Midbrain (tissue), 1 donor: ENCODE results near the gene FAT3.
A peak's percentile ranks its signal among the peaks of the same experiment; 100 is the strongest.

ENCODE experiments used
- DNase-seq: peaks from one replicate; lab custom pipeline; 2025; lab: John Stamatoyannopoulos, UW

FAT3 gene

GRCh38 chr11:92224407-92225124, at the start of gene FAT3:
Gene FAT3, plus strand, starts transcription at chr11:92224818. Its CDS starts 127,295 bp downstream, at chr11:92352113.
- DNase-seq = peak; percentile 62

DNA sequence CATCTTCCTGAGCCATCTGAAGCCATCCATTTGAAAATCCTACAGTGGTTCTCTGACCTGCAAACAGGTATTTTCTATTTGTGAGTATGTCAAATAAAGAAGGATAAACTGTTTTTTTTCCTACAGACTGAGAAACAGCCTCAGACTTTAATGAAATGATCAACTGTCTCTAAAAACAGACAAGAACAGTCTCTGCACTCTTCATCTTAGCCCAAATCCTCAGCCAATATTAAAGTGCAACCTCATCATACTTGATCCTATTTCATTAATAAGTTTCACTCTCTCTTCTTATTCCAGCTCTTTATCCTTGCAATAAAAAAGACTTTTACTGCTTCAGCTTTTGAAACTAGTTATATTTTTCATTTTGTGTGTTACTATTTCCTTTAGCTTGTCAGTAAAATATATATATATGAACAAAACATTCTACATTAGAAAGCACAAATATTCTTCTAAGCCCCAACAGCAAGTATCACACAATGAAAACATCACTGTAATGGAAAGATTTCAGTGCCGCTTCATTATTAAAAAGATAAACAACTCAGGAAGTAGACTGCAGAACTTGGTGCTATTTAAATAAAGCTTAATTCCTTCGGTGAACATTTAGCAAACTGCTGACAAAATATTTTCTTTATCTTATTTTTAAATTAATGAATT, 45.5 kb upstream of the FAT3 start:
- no peak for DNase-seq

DNA sequence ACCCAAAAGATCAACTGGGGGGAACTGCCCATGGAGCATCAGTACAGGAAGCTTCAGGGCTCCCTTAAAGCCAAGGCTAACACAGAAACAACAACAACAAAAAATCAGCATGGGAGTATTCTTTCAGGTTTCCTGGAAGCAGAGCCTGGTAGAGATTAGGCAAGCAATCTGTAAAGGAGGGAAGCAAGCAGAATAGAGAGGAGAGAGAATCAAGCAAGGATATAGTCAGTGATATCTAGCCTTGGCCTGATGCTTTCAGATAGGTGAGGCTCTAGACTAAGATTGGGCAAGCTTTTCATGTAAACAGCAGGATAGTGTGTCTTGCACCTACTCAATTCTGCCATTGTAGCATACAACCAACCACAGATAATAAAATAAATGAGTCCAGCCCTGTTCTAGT, 44.4 kb upstream of the FAT3 start:
- no peak for DNase-seq

- DNase-seq = no peak
Observed at GRCh38 chr11:92180664-92181251, 43.9 kb upstream of the FAT3 start.

DNA sequence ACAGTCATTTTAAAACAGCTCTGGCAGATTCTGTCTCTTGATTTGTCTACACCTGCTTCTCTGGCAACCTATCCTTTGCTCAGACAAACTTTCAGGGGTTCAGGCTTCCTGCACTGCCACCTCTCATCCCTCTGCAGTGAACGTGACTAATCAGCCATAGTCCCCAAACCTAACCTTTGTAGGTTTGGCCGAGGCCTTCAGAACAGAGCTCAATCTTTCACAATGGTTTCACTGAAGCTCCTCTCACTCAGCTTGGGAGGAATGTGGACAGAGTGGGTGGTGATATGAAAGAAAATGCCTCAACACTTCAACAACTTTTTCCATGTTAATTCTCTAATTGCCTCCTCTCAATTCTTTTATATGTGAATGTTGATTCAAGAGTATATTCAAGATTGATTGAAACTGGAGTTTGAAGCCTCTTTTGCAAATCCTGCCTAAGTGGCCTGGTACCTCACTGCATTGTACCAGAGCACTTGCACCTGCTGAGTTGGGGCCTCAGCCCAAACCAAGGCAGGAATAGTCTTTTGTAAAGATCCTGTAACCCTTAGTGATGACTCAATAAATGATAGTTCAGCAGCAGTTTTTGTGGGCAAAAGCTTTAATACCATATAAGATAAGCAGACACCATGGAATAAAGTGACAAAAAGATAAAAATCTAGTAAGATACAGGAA, 33.9 kb upstream of the FAT3 start:
- DNase-seq = no peak

- DNase-seq = no peak
Observed at GRCh38 chr11:92192141-92192540, 32.5 kb upstream of the FAT3 start.

DNA sequence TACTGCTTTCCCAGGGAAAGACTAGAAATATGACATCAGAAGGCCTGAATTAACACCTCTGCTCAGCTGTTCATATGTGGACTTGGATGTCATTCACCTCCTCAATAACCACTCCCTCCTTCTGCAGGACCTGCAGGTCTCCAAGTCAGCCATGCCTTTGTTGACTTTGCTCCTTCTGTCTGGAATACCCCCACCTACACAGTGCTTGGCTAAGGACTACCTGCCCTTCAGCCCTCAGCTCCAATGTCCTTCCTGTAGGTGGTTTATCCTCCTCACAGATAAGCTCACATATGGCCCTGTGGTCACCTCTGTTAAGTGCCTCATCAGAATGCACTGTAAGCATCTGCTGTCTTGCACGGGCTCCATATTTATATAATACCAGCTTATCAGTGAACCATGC, 26.4 kb upstream of the FAT3 start:
- DNase-seq = no peak

GRCh38 chr11:92199991-92200390, 24.6 kb upstream of the FAT3 start:
- DNase-seq = no peak

- DNase-seq = no peak
Observed at GRCh38 chr11:92204731-92205130, 19.9 kb upstream of the FAT3 start.

DNA sequence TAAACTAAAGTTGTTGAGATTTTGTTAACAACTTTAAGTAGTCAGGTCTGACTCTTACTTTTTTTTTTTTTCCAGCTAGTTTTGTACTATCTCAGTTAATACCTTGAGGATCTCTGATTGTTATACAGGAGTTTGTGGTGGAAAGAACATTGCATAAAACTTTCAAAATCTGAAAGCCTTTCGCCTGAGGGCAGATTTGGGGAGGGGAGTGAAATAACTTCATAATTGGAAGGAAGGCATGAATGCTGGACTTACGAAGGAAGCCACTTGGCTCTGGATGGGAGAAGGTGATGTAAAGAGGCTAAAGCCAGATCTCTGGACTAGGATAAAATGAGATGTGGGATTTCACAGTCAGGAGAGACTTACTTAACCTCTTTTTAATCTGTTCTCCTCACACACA, 18.2 kb upstream of the FAT3 start:
- no peak for DNase-seq

DNA sequence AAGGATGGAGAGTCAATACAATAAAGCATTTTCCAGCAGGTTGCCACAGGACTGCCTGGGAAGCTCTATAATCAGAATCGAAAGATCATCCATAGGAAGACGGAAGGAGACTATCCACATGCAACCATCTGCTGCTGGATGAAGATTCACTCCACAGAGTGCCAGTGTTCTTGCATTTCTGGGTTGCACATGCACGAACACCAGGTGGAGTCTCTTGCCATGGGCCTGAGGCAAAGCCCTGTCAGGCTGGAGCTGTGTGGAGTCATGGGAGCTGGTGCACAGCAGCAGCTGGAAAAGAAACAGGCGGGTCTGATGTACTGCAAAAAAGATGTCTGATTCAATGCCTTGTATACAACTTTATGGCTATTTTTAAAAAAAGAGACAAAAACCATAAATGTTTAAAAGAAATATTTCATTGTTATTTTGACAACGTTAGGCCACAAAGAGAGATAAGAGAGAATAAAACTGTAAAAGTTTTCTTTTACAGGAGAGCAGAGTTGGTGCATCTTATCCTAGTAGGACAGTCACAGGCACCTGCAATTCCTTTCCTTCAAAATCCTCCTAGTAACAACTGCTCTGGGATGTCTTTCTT, 12.9 kb upstream of the FAT3 start:
- peak; percentile 21 for DNase-seq

DNA sequence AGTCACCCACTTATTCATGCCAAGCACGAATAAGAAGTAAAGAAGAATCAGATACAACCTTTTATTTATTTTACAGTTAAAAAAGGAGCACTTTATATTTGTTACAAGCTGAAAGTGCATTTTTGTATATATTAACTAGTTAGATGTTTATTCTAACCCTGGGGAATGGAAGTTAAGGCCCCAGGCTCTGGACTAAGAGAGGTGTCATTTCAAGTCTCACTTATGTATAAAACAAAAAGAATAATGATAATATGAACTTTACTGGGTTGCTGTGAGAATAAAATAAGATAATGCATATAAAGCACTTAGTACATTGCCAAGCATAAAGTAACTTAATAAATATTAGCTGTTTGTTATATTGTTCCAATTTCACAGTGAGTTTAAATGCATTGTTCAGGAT, 12.1 kb upstream of the FAT3 start:
- DNase-seq = no peak

GRCh38 chr11:92216789-92217188, 7.8 kb upstream of the FAT3 start:
- no peak for DNase-seq

DNA sequence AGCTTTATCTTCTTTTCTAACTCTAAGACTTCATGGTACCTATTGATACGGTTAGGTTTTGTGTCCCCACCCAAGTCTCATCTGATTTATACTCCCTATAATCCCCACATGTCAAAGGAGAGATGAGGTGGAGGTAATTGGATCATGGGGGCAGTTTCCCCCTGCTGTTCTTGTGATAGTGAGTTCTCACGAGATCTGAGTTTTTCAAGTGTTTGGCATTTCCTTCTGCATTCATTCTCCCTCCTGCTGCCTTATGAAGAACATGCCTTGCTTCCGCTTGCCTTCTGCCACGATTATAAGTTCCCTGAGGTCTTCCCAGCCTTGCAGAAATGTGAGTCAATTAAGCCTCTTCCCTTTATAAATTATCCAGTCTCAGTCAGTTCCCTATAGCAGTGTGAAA, 5.1 kb upstream of the FAT3 start:
- DNase-seq = no peak

DNA sequence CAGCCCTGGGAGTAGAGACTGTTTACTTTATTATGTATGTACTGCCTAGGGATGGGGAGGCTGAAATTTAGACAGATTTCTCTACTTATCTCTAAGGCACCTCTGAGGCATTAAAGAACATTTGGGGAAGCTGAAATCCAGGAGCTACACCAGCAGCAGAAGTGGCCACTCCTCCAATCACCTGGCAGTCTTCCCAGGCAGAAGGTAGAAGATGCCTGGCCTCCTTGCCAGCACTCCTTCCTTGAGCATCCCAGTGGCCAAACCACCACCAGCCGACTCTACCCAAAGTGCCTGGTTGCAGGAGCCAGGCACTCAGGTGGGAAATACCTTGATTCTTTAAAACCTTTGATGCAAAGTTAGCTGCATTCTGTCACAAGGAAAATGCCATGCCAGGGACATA, 1.9 kb upstream of the FAT3 start:
- no peak for DNase-seq

DNA sequence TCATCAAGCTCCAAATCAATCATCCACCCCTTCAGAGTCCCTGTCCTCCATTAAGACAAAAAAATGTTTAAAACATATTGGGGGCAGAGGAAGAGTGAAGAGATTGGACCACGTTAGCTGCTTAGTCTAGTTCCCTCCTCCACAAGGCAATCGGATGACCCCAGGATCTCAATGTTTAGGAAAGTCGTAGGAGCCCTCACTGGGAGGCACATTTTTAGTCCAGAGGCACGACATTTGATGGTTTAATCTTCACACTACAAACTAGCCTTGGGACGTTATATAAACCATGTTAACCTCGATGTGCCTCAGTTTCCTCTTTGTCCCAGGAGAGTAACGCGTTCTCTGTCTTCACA, 588 bp upstream of the FAT3 start:
- DNase-seq = no peak

GRCh38 chr11:92225125-92225567, 528 bp downstream of the FAT3 start:
- no peak for DNase-seq

- peak; percentile 17 for DNase-seq
Observed at GRCh38 chr11:92225568-92226330, 1.1 kb downstream of the FAT3 start.

DNA sequence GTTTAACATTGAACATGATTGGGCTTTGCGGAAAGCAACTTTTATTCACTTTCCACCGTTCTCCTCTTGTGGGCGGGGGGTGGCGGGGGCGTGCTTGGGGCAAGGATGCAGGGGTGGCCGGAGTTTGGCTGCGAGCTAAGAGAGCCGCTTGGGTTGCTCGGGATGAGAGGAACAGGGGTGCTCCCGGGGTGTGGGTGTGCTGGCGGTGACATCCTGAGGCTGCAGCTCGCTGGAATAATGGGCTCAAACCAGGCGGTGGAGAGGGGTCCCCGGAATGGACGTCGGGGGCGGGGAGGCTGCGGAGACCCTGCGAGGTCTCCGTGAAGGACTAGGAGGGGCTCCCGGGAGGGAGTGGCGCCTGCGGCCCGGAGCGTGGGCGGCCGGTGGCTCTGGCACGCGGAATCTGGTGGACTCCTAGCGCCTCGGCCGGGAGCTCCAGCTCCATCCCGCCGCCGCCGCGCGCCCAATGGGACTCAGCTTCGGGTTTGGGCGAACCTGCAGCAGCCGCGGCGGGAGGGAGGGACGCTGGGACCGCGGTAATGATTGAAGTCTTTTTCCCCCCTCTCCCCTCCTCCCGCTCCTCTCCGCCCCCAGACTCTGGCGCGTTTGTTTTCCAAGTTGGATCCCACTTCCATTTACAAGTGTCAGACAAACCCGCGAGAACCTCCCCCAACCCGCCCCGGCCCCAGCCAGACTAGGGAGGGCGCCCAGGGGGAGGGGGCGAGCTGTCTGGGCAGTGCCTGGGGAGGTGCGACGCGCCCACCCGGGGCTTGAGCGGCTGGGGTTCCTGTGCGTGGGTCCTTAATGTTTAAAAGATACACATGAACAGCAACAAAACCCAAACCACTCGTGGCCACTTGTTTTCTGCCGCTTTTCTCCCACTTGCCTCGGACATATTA, 2.0 kb downstream of the FAT3 start:
- DNase-seq = peak; percentile 37

DNA sequence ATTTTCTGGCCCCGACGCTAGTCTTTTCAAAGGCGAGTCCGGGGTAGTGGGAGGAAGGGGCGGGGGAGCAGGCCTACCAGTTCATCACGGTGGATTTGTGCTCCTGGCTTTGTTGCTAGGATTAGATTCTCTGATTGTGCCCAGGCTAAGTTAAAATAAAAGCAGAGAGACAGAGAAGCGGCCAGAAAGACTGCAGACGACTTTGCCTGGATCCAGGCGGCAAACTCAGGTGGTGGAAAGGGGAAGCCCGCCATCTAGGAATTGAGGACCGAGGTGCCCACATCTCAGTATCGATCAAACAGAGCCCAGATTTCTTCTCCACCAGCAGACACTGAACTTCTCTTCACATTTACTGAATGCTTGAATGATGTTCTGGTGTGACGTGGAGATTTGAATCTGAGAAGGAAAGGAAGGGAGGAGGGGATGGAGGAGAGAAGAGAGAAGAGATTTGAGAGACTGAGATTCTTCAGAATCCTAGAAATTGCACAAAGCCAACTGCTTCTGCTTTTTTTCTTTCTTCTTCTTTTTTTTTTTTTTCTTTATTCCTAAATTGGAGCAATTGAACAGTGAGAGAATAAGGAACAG, 2.7 kb downstream of the FAT3 start:
- no peak for DNase-seq
